HepG2 (cell line): ENCODE measurements around the gene NAV2. TPM values are rescaled to one million over a fixed set of nuclear protein-coding genes. Genes with fewer than 3 reads are reported as not detected.

Experiments used
- ATAC-seq: fragments of 200-7000 bp; cut with Tn5 transposase; 3 replicates; pipeline ENCODE4 v1.9.1; 2020; ENCODE audit warnings: mild to moderate bottlenecking, moderate library complexity
- BruUV-seq: library from RNA; stranded (reverse); fragments of 400-500 nt; replicated peaks from 2 replicates; lab custom pipeline; 2021; lab: Mats Ljungman, UMichigan
- CTCF ChIA-PET: fragments of 300-600 bp; formaldehyde crosslinking; extraction: SDS; loops from one replicate; lab custom pipeline; 2021; ENCODE audit warnings: low total read pairs, inconsistent platforms, low intra/inter-chr PET ratio; lab: Yijun Ruan, JAX
- POLR2A ChIA-PET: fragments of 350-600 bp; sonication (Branson Sonifier 250); formaldehyde crosslinking; loops from one replicate; lab custom pipeline; 2020; ENCODE audit warnings: antibody characterized with exemption, inconsistent platforms; lab: Yijun Ruan, JAX
- DNase-seq: peaks from one replicate; pipeline ENCODE4 v3.0.0-alpha.2; 2015; ENCODE audit warnings: low spot score
- FAIRE-seq: peaks from 3 replicates; lab custom pipeline; 2011; peaks lifted over from hg19 to GRCh38; lab: Jason Lieb, UNC
- H2AFZ ChIP-seq: one replicate; pipeline ENCODE4 v1.6.1; 2011; ENCODE audit warnings: low read length, inconsistent platforms
- H3K27ac ChIP-seq: fragments of 300-600 bp; 3 replicates; pipeline ENCODE4 v1.8.0; 2011; ENCODE audit warnings: mixed run types, mild to moderate bottlenecking, mixed read lengths, low read length, inconsistent platforms; ENCODE audit not compliant: insufficient read depth; ENCODE audit errors: extremely low read length
- H3K27me3 ChIP-seq, 2 experiments: fragments of 200-600 bp in 1 of 2; 2 replicates in 1 of 2; 3 replicates in 1 of 2; pipeline versions ENCODE4 v1.6.0 to v1.8.0; 2011; ENCODE audit warnings: low read length in 2 of 2, mild to moderate bottlenecking in 2 of 2, moderate library complexity in 2 of 2, inconsistent platforms in 1 of 2; ENCODE audit not compliant: insufficient read depth in 2 of 2, control insufficient read depth in 1 of 2
- H3K36me3 ChIP-seq, 2 experiments: fragments of 200-600 bp in 1 of 2; replicated peaks in 1 of 2; 2 replicates in 1 of 2; 3 replicates in 1 of 2; pipeline versions ENCODE4 v1.5.1 to v1.8.0; 2011; ENCODE audit warnings: low read length in 2 of 2, inconsistent platforms in 1 of 2; ENCODE audit not compliant: insufficient read depth in 2 of 2, control insufficient read depth in 1 of 2
- H3K4me1 ChIP-seq: 2 replicates; pipeline ENCODE4 v1.5.1; 2012; ENCODE audit warnings: low read length, inconsistent platforms; ENCODE audit not compliant: insufficient read depth
- H3K4me2 ChIP-seq: 2 replicates; pipeline ENCODE4 v1.6.0; 2011; ENCODE audit warnings: low read depth, low read length, inconsistent platforms
- H3K4me3 ChIP-seq, 3 experiments: fragments of 200-600 bp in 1 of 3; sonication (generic), shearing (Covaris generic) in 1 of 3; replicated peaks in 1 of 3; 2 replicates each; pipeline ENCODE4 v1.5.1; 2011 to 2016; ENCODE audit warnings: low read length in 3 of 3, inconsistent platforms in 2 of 3, low read depth in 2 of 3, mild to moderate bottlenecking in 2 of 3, control low read depth in 1 of 3, mixed read lengths in 1 of 3; ENCODE audit not compliant: insufficient read depth in 1 of 3
- H3K79me2 ChIP-seq: one replicate; pipeline ENCODE4 v1.6.1; 2011; ENCODE audit warnings: low read length, inconsistent platforms; ENCODE audit not compliant: insufficient read depth
- H3K9ac ChIP-seq: 2 replicates; pipeline ENCODE4 v1.6.0; 2011; ENCODE audit warnings: mild to moderate bottlenecking, low read depth, low read length, inconsistent platforms; ENCODE audit not compliant: insufficient read depth
- H3K9me3 ChIP-seq: 2 replicates; pipeline ENCODE4 v1.5.1; 2012; ENCODE audit warnings: mild to moderate bottlenecking, low read length
- H4K20me1 ChIP-seq: 2 replicates; pipeline ENCODE4 v1.6.0; 2011; ENCODE audit warnings: inconsistent platforms, mild to moderate bottlenecking, low read length, moderate library complexity; ENCODE audit not compliant: insufficient read depth
- AGO1 ChIP-seq: fragments of 200-400 bp; formaldehyde crosslinking; IDR thresholded peaks from 2 replicates; pipeline ENCODE4 v1.6.1; 2017; ENCODE audit warnings: mild to moderate bottlenecking, low read depth, low read length, moderate library complexity; ENCODE audit not compliant: poor library complexity, severe bottlenecking
- AGO2 ChIP-seq: fragments of 200-400 bp; formaldehyde crosslinking; optimal IDR thresholded peaks from 2 replicates; pipeline ENCODE3; 2017; ENCODE audit warnings: mild to moderate bottlenecking, low read depth, low read length, moderate library complexity
- CHCHD3 ChIP-seq: sonication (generic); formaldehyde crosslinking; IDR thresholded peaks from 2 replicates; pipeline ENCODE4 v1.8.0; 2022; ENCODE audit warnings: mild to moderate bottlenecking, missing genetic modification reagents, moderate library complexity
- FOXA3 ChIP-seq: IDR thresholded peaks from 2 replicates; pipeline ENCODE4 v1.6.1; 2016; ENCODE audit warnings: missing genetic modification reagents, missing compliant biosample characterization
- POLR2A ChIP-seq, 2 experiments: IDR thresholded peaks; 2 replicates each; pipeline ENCODE4 v1.6.1; 2011; ENCODE audit warnings: low read depth in 2 of 2, low read length in 2 of 2, mild to moderate bottlenecking in 1 of 2, moderate library complexity in 1 of 2; ENCODE audit not compliant: insufficient read depth in 1 of 2
- RFX5 ChIP-seq: IDR thresholded peaks from 2 replicates; pipeline ENCODE4 v1.6.1; 2011; ENCODE audit warnings: low read depth, low read length, improper control_type of control experiment
- RORA ChIP-seq: sonication (generic); formaldehyde crosslinking; IDR thresholded peaks from 2 replicates; pipeline ENCODE4 v1.5.0; 2020; ENCODE audit warnings: mild to moderate bottlenecking, missing genetic modification reagents, moderate library complexity
- TARDBP ChIP-seq: sonication (generic); formaldehyde crosslinking; IDR thresholded peaks from 2 replicates; pipeline ENCODE4 v1.8.0; 2022; ENCODE audit warnings: mild to moderate bottlenecking, missing genetic modification reagents
- ZFX ChIP-seq: sonication (generic); formaldehyde crosslinking; IDR thresholded peaks from 2 replicates; pipeline ENCODE4 v1.4.0; 2020; ENCODE audit warnings: mild to moderate bottlenecking, low read depth, missing genetic modification reagents, moderate library complexity
- ZNF550 ChIP-seq: sonication (generic); formaldehyde crosslinking; IDR thresholded peaks from 2 replicates; pipeline ENCODE4 v1.4.0; 2020; ENCODE audit warnings: mild to moderate bottlenecking, missing genetic modification reagents, borderline replicate concordance
- ZNF644 ChIP-seq: IDR thresholded peaks from 2 replicates; pipeline ENCODE4 v1.6.1; 2016; ENCODE audit warnings: low read depth
- ZNF724P ChIP-seq: sonication (generic); formaldehyde crosslinking; IDR thresholded peaks from 2 replicates; pipeline ENCODE4 v1.8.0; 2022; ENCODE audit warnings: missing genetic modification reagents, borderline replicate concordance
- WGBS: methylation state at CpG from one replicate; pipeline ENCODE4 v1.1.6; 2017; ENCODE audit warnings: low lambda C conversion rate; 5-methylcytosine and 5-hydroxymethylcytosine counted together
- in situ Hi-C: cut with HindIII; loops from 2 replicates; pipeline ENCODE4 v1.10.0; 2017; ENCODE audit warnings: low pct_unique_long_range_greater_than_20kb; ENCODE audit not compliant: extremely low pct_ligation_motif_present
- intact Hi-C: fragments of 100-400 bp; cut with micrococcal nuclease; formaldehyde crosslinking; loops from one replicate; pipeline ENCODE4 v1.10.0; 2022; ENCODE audit not compliant: unreplicated experiment
- polyA plus RNA-seq, 8 experiments: library from polyadenylated mRNA; depleted of rRNA in 3 of 8; stranded (reverse) in 7 of 8; unstranded in 1 of 8; fragments of >200 nt; fragmentation: Illumina TruSeq in 4 of 8; extraction: Trizol in 4 of 8; gene quantifications; 2 replicates each; pipeline versions ENCODE4 v1.2.1 to v1.2.3, GENCODE V29; 2011 to 2016; ENCODE audit warnings: low read depth in 4 of 8, missing spikeins in 1 of 8, mixed read lengths in 1 of 8; ENCODE audit not compliant: insufficient read depth in 1 of 8
- total RNA-seq, 5 experiments: library from RNA; depleted of rRNA; stranded (reverse); fragments of >200 nt; fragmentation: Illumina TruSeq; extraction: Trizol; gene quantifications; 2 replicates each; pipeline ENCODE4 v1.2.3, GENCODE V29; 2016; ENCODE audit warnings: low read depth in 1 of 5
- TF ChIP-seq, protein P1 (sequence below): IDR thresholded peaks from 2 replicates; pipeline ENCODE4 v1.6.1; 2016; ENCODE audit warnings: low read depth, control low read depth
- TF ChIP-seq, protein P2 (sequence below): IDR thresholded peaks from 2 replicates; pipeline ENCODE4 v1.6.1; 2016; ENCODE audit warnings: mild to moderate bottlenecking

The NAV2 gene
- total and polyA plus RNA-seq, 2 of the 13 experiments (the other 11 are each of a cell fraction or from before 2014, with no cell fraction given), result 9.3 to 34.6 TPM

DNA sequence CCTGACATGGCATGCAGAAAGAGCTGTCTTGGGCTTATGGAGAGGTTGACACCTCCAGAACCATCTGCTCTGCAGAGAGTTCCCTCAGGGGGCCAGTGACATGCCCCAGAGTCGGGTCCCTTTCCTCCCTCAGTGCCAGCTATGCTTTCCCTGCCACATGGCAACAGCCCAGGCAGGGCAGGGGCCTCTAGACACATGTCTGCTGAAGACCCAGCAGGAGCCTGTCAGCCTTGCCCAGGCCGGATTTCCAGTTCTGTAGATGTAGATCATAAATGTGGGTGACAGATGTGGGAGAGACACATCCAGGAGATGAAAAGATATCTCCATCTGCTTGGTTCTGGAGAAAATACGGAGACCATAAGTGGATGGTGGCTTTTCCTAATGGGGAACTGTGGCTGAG is 25.5 kb downstream of the NAV2 start:
- Histone ChIP-seq H4K20me1 (no peaks in the 10 kb centered on the region), H3K27me3 (peaks cover 0 to 44% of the 10 kb centered on the region in 2 experiments; a peak in 3 of 5 replicates), H3K9me3 (no peaks in the 10 kb centered on the region)
- DNase-seq, result no peak
- POLR2A ChIA-PET, result no interaction called here
- no peak for TF ChIP-seq ZNF724P (CRISPR knock-in tag)
- TF ChIP-seq TARDBP (CRISPR knock-in tag), result no peak
- no peak for TF ChIP-seq CHCHD3 (CRISPR knock-in tag)
- no peak for TF ChIP-seq RFX5
- no peak for TF ChIP-seq FOXA3 (CRISPR knock-in tag)
- TF ChIP-seq AGO2, result no peak
- TF ChIP-seq, protein P1, sequence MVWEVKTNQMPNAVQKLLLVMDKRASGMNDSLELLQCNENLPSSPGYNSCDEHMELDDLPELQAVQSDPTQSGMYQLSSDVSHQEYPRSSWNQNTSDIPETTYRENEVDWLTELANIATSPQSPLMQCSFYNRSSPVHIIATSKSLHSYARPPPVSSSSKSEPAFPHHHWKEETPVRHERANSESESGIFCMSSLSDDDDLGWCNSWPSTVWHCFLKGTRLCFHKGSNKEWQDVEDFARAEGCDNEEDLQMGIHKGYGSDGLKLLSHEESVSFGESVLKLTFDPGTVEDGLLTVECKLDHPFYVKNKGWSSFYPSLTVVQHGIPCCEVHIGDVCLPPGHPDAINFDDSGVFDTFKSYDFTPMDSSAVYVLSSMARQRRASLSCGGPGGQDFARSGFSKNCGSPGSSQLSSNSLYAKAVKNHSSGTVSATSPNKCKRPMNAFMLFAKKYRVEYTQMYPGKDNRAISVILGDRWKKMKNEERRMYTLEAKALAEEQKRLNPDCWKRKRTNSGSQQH (CRISPR knock-in tag), result no peak
- TF ChIP-seq, all 625 proteins: peak for 0
- H3K27ac ChIP-seq, result no peak overlapping the region
- ATAC-seq, result no peak
- WGBS, result 0% methylated on average over 3 of the region's 3 CpGs
- H3K4me1 ChIP-seq, result no peaks in the 10 kb centered on the region
- no peak overlapping the region for H3K4me3 ChIP-seq
- no peak overlapping the region for H2AFZ ChIP-seq
- CTCF ChIA-PET, result no interaction called here
- H3K4me2 ChIP-seq, result no peak overlapping the region
- H3K36me3 ChIP-seq, result no peaks in the 10 kb centered on the region
- FAIRE-seq, result no peak
- intact Hi-C loops, result no loop called here
- in situ Hi-C loops, result loop anchor here (10.0 kb wide), 1 partner anchor 663 kb away; no protein-coding TSS in a partner anchor
- H3K79me2 ChIP-seq, result no peaks in the 10 kb centered on the region
- H3K9ac ChIP-seq, result no peak overlapping the region
- no TSS peak for BruUV-seq

DNA sequence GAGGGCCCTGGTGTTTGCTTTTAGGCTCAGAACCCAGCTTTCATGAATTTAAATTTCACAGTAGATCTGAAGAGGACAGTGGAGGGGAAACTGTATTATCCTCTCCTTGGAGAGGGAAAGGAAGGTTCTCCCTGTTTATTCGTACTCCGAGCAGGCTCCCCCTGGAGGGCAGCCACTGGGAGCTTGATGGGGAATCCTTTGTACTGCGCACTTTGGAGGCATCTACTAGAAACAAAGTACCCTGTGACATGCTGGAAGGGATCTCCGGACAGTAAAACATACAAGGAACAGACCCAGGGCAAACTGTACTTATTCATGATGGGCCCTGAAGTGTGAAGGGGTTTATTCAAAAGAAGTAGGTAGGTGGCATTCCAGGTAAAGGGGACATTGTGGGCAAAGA is 27.2 kb downstream of the NAV2 start:
- Histone ChIP-seq H2AFZ (no peak overlapping the region), H3K4me1 (no peaks in the 10 kb centered on the region), H3K27ac (no peak overlapping the region), H3K79me2 (no peaks in the 10 kb centered on the region), H3K4me2 (no peak overlapping the region), H3K27me3 (peaks cover 0 to 33% of the 10 kb centered on the region in 2 experiments; a peak in 3 of 5 replicates), H4K20me1 (no peaks in the 10 kb centered on the region), H3K9me3 (no peaks in the 10 kb centered on the region), H3K9ac (no peak overlapping the region), H3K36me3 (no peaks in the 10 kb centered on the region), H3K4me3 (no peak overlapping the region)
- peak; percentile 13 for DNase-seq
- no peak for FAIRE-seq
- ATAC-seq, result peak; percentile 79
- WGBS, result 4% methylated on average over 4 of the region's 4 CpGs
- ChIA-PET CTCF (interaction anchor here (0.7 kb wide), 1 partner anchor 176 kb away, joined by 3 read pairs; no protein-coding TSS in a partner anchor), POLR2A (no interaction called here)
- TF ChIP-seq RORA (CRISPR knock-in tag) (no peak), ZFX (CRISPR knock-in tag) (no peak), ZNF644 (CRISPR knock-in tag) (no peak), AGO1 (no peak), ZNF550 (no peak), POLR2A (IDR thresholded peaks at IDR 0.05; ENCODE audit: insufficient read depth in 1 of 2, low read depth in 2 of 2, low read length in 2 of 2) (no peak)
- TF ChIP-seq, protein P2, sequence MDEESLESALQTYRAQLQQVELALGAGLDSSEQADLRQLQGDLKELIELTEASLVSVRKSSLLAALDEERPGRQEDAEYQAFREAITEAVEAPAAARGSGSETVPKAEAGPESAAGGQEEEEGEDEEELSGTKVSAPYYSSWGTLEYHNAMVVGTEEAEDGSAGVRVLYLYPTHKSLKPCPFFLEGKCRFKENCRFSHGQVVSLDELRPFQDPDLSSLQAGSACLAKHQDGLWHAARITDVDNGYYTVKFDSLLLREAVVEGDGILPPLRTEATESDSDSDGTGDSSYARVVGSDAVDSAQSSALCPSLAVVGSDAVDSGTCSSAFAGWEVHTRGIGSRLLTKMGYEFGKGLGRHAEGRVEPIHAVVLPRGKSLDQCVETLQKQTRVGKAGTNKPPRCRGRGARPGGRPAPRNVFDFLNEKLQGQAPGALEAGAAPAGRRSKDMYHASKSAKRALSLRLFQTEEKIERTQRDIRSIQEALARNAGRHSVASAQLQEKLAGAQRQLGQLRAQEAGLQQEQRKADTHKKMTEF (CRISPR knock-in tag), result no peak
- in situ Hi-C loops, result loop anchor here (5.0 to 10.0 kb wide), 2 partner anchors 162 to 665 kb away; no protein-coding TSS in a partner anchor
- no TSS peak for BruUV-seq
- intact Hi-C loops, result no loop called here
